HepG2 (cell line): Measurements from ENCODE around the gene ZXDC. TPM values are rescaled to one million over a fixed set of nuclear protein-coding genes. Genes with fewer than 3 reads are reported as not detected.

Source experiments
- AGO2 ChIP-seq: fragments of 200-400 bp; formaldehyde crosslinking; optimal IDR thresholded peaks from 2 replicates; pipeline ENCODE3; 2017; ENCODE audit warnings: mild to moderate bottlenecking, low read depth, low read length, moderate library complexity
- ARNTL ChIP-seq: sonication (generic); formaldehyde crosslinking; IDR thresholded peaks from 2 replicates; pipeline ENCODE4 v1.4.0; 2020; ENCODE audit warnings: mild to moderate bottlenecking, missing genetic modification reagents
- CREM ChIP-seq, 2 experiments: sonication (generic) in 1 of 2; formaldehyde crosslinking in 1 of 2; IDR thresholded peaks; 2 replicates each; pipeline versions ENCODE4 v1.4.0 to v1.6.1; 2016 to 2020; ENCODE audit warnings: antibody characterized with exemption in 1 of 2, mild to moderate bottlenecking in 1 of 2, missing genetic modification reagents in 1 of 2
- EP300 ChIP-seq, 3 experiments: sonication (generic) in 1 of 3; formaldehyde crosslinking in 1 of 3; IDR thresholded peaks; 2 replicates each; pipeline versions ENCODE4 v1.5.1 to v1.6.1; 2011 to 2020; ENCODE audit warnings: low read depth in 2 of 3, low read length in 2 of 3, borderline replicate concordance in 1 of 3, improper control_type of control experiment in 1 of 3, mild to moderate bottlenecking in 1 of 3, missing genetic modification reagents in 1 of 3, moderate library complexity in 1 of 3
- GABPB1 ChIP-seq: IDR thresholded peaks from 2 replicates; pipeline ENCODE4 v1.6.1; 2016; ENCODE audit warnings: mild to moderate bottlenecking, missing genetic modification reagents, moderate library complexity, missing compliant biosample characterization
- GATAD1 ChIP-seq: IDR thresholded peaks from 2 replicates; pipeline ENCODE4 v1.6.1; 2016; ENCODE audit warnings: missing genetic modification reagents, missing compliant biosample characterization
- GZF1 ChIP-seq: sonication (generic); formaldehyde crosslinking; IDR thresholded peaks from 2 replicates; pipeline ENCODE4 v1.5.1; 2020; ENCODE audit warnings: mild to moderate bottlenecking, missing genetic modification reagents
- MEF2D ChIP-seq: sonication (generic); formaldehyde crosslinking; IDR thresholded peaks from 2 replicates; pipeline ENCODE4 v1.5.1; 2020; ENCODE audit warnings: mild to moderate bottlenecking, missing genetic modification reagents
- PITX1 ChIP-seq: sonication (generic); formaldehyde crosslinking; IDR thresholded peaks from 2 replicates; pipeline ENCODE4 v1.5.1; 2020; ENCODE audit warnings: mild to moderate bottlenecking, missing genetic modification reagents
- POLR2AphosphoS5 ChIP-seq: IDR thresholded peaks from 2 replicates; pipeline ENCODE4 v1.6.1; 2012; ENCODE audit warnings: low read depth, low read length
- PTBP1 ChIP-seq: fragments of 200-400 bp; formaldehyde crosslinking; IDR thresholded peaks from 2 replicates; pipeline ENCODE4 v1.6.1; 2018; ENCODE audit warnings: low read length, low read depth; ENCODE audit not compliant: poor library complexity, severe bottlenecking
- RBM39 ChIP-seq: fragments of 200-400 bp; formaldehyde crosslinking; IDR thresholded peaks from one replicate; pipeline ENCODE4 v1.6.1; 2018; ENCODE audit warnings: antibody characterized with exemption, mild to moderate bottlenecking, low read depth, low read length; ENCODE audit not compliant: poor library complexity, severe bottlenecking
- REL ChIP-seq: sonication (generic); formaldehyde crosslinking; conservative IDR thresholded peaks from 2 replicates; pipeline ENCODE4 v1.8.0; 2022; ENCODE audit warnings: mild to moderate bottlenecking, missing genetic modification reagents, moderate library complexity
- SP4 ChIP-seq: sonication (generic); formaldehyde crosslinking; IDR thresholded peaks from 2 replicates; pipeline ENCODE4 v1.8.1; 2023; ENCODE audit warnings: mild to moderate bottlenecking, missing genetic modification reagents
- THYN1 ChIP-seq: sonication (generic); formaldehyde crosslinking; IDR thresholded peaks from 2 replicates; pipeline ENCODE4 v1.8.1; 2023; ENCODE audit warnings: low read depth, mild to moderate bottlenecking, moderate library complexity, missing genetic modification reagents, borderline replicate concordance
- ZC3H4 ChIP-seq: sonication (generic); formaldehyde crosslinking; IDR thresholded peaks from 2 replicates; pipeline ENCODE4 v1.4.0; 2020; ENCODE audit warnings: missing genetic modification reagents, borderline replicate concordance
- ZNF225 ChIP-seq: sonication (generic); formaldehyde crosslinking; IDR thresholded peaks from 2 replicates; pipeline ENCODE4 v1.4.0; 2020; ENCODE audit warnings: mild to moderate bottlenecking, missing genetic modification reagents
- ZNF230 ChIP-seq: sonication (generic); formaldehyde crosslinking; IDR thresholded peaks from 2 replicates; pipeline ENCODE4 v1.4.0; 2020; ENCODE audit warnings: mild to moderate bottlenecking, missing genetic modification reagents
- ZNF430 ChIP-seq: sonication (generic); formaldehyde crosslinking; IDR thresholded peaks from 2 replicates; pipeline ENCODE4 v1.9.0; 2021; ENCODE audit warnings: mild to moderate bottlenecking, missing genetic modification reagents
- ZNF441 ChIP-seq: sonication (generic); formaldehyde crosslinking; IDR thresholded peaks from 2 replicates; pipeline ENCODE4 v1.7.0; 2021; ENCODE audit warnings: missing genetic modification reagents, borderline replicate concordance
- ZNF605 ChIP-seq: sonication (generic); formaldehyde crosslinking; IDR thresholded peaks from 2 replicates; pipeline ENCODE4 v1.8.0; 2022; ENCODE audit warnings: mild to moderate bottlenecking, missing genetic modification reagents
- ZNF788 ChIP-seq: sonication (generic); formaldehyde crosslinking; IDR thresholded peaks from 2 replicates; pipeline ENCODE4 v1.5.0; 2020; ENCODE audit warnings: mild to moderate bottlenecking, missing genetic modification reagents, borderline replicate concordance
- ZNF883 ChIP-seq: sonication (generic); formaldehyde crosslinking; IDR thresholded peaks from 2 replicates; pipeline ENCODE4 v1.5.1; 2020; ENCODE audit warnings: mild to moderate bottlenecking, missing genetic modification reagents; ENCODE audit errors: not compliant biosample characterization
- ZSCAN20 ChIP-seq: sonication (generic); formaldehyde crosslinking; IDR thresholded peaks from 2 replicates; pipeline ENCODE4 v1.4.0; 2020; ENCODE audit warnings: missing genetic modification reagents, mild to moderate bottlenecking, borderline replicate concordance
- polyA plus RNA-seq, 8 experiments: library from polyadenylated mRNA; depleted of rRNA in 3 of 8; stranded (reverse) in 7 of 8; unstranded in 1 of 8; fragments of >200 nt; fragmentation: Illumina TruSeq in 4 of 8; extraction: Trizol in 4 of 8; gene quantifications; 2 replicates each; pipeline versions ENCODE4 v1.2.1 to v1.2.3, GENCODE V29; 2011 to 2016; ENCODE audit warnings: low read depth in 4 of 8, missing spikeins in 1 of 8, mixed read lengths in 1 of 8; ENCODE audit not compliant: insufficient read depth in 1 of 8
- total RNA-seq, 5 experiments: library from RNA; depleted of rRNA; stranded (reverse); fragments of >200 nt; fragmentation: Illumina TruSeq; extraction: Trizol; gene quantifications; 2 replicates each; pipeline ENCODE4 v1.2.3, GENCODE V29; 2016; ENCODE audit warnings: low read depth in 1 of 5
- TF ChIP-seq, protein P1 (sequence below): sonication (generic); formaldehyde crosslinking; conservative IDR thresholded peaks from 2 replicates; pipeline ENCODE4 v1.4.0; 2020; ENCODE audit warnings: missing genetic modification reagents
- TF ChIP-seq, protein P2 (sequence below): sonication (generic); formaldehyde crosslinking; IDR thresholded peaks from 2 replicates; pipeline ENCODE4 v1.5.1; 2020; ENCODE audit warnings: missing genetic modification reagents, mild to moderate bottlenecking, borderline replicate concordance

The ZXDC gene
- total and polyA plus RNA-seq, 2 of the 13 experiments (the other 11 are each of a cell fraction or from before 2014, with no cell fraction given): 17.6 to 21.2 TPM

DNA sequence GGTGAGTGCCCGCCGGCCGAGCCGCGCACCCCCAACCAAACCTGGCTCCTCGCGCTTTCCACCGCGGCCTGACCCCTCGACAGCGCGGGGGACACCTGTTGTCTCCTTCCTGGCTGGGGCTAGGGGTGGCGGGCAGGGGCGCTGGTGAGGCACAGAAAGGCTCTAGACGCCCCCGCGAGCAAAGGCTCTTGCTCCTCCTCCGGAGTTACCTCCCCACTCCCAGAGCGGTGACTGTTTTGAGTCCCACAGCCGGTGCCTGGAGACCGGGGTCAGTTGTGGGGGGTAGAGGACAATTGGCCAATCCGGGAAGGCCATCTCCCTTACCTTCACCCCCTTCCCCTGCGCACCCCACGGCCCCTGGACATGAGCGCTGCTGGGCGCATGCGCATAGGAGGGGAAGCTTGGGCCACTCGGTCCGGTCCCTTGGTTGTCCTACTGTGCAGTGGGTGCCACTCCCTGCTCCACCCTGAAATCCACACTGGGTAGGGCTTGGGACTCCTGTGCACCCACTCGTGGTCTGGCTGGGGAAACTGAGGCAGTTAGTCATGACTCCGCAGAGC, 48.8 kb upstream of the ZXDC start (continued):
- TF ChIP-seq REL (0 out of 2 replicates have a peak, but pooled peaks have one; percentile 30), MEF2D (CRISPR knock-in tag) (peak; percentile 77; the same call in 1 of the 2 replicates), GATAD1 (CRISPR knock-in tag) (peak; percentile 38; the same call in 1 of the 2 replicates), ZC3H4 (CRISPR knock-in tag) (peak; percentile 31; the same call in 1 of the 2 replicates), PITX1 (CRISPR knock-in tag) (peak; percentile 53; the same call in 1 of the 2 replicates), ARNTL (CRISPR knock-in tag) (0 out of 2 replicates have a peak, but pooled peaks have one; percentile 2), ZNF230 (0 out of 2 replicates have a peak, but pooled peaks have one; percentile 20), RBM39 (peak; percentile 25), THYN1 (CRISPR knock-in tag) (no peak), EP300 (IDR thresholded peaks at IDR 0.05; ENCODE audit: low read depth in 2 of 2, low read length in 2 of 2) (no peak), EP300 (CRISPR knock-in tag; IDR thresholded peaks at IDR 0.05; ENCODE audit: borderline replicate concordance) (no peak), ZNF430 (CRISPR knock-in tag) (0 out of 2 replicates have a peak, but pooled peaks have one; percentile 47), ZNF225 (0 out of 2 replicates have a peak, but pooled peaks have one; percentile 20), CREM (IDR thresholded peaks at IDR 0.05) (no peak), CREM (CRISPR knock-in tag; IDR thresholded peaks at IDR 0.05) (no peak), ZNF605 (CRISPR knock-in tag) (0 out of 2 replicates have a peak, but pooled peaks have one; percentile 40), ZNF441 (CRISPR knock-in tag) (0 out of 2 replicates have a peak, but pooled peaks have one; percentile 9), GABPB1 (CRISPR knock-in tag) (peak; percentile 21; the same call in 1 of the 2 replicates), ZNF788 (no peak), AGO2 (peak; percentile 34), PTBP1 (peak; percentile 60), ZNF883 (CRISPR knock-in tag) (no peak), GZF1 (0 out of 2 replicates have a peak, but pooled peaks have one; percentile 47), SP4 (CRISPR knock-in tag) (peak; percentile 9; the same call in 1 of the 2 replicates), ZSCAN20 (CRISPR knock-in tag) (no peak), POLR2AphosphoS5 (peak; percentile 22; the same call in 1 of the 2 replicates)
- TF ChIP-seq, protein P1, sequence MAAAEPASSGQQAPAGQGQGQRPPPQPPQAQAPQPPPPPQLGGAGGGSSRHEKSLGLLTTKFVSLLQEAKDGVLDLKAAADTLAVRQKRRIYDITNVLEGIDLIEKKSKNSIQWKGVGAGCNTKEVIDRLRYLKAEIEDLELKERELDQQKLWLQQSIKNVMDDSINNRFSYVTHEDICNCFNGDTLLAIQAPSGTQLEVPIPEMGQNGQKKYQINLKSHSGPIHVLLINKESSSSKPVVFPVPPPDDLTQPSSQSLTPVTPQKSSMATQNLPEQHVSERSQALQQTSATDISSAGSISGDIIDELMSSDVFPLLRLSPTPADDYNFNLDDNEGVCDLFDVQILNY (CRISPR knock-in tag): no peak
- TF ChIP-seq, protein P2, sequence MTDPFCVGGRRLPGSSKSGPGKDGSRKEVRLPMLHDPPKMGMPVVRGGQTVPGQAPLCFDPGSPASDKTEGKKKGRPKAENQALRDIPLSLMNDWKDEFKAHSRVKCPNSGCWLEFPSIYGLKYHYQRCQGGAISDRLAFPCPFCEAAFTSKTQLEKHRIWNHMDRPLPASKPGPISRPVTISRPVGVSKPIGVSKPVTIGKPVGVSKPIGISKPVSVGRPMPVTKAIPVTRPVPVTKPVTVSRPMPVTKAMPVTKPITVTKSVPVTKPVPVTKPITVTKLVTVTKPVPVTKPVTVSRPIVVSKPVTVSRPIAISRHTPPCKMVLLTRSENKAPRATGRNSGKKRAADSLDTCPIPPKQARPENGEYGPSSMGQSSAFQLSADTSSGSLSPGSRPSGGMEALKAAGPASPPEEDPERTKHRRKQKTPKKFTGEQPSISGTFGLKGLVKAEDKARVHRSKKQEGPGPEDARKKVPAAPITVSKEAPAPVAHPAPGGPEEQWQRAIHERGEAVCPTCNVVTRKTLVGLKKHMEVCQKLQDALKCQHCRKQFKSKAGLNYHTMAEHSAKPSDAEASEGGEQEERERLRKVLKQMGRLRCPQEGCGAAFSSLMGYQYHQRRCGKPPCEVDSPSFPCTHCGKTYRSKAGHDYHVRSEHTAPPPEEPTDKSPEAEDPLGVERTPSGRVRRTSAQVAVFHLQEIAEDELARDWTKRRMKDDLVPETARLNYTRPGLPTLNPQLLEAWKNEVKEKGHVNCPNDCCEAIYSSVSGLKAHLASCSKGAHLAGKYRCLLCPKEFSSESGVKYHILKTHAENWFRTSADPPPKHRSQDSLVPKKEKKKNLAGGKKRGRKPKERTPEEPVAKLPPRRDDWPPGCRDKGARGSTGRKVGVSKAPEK (CRISPR knock-in tag): 0 out of 2 replicates have a peak, but pooled peaks have one; percentile 57
